GM06990 (cell line): ENCODE measurements around the gene PLB1.

Experiments
- DNase-seq: peaks from one replicate; pipeline ENCODE4 v3.0.0-alpha.2; 2011; ENCODE audit not compliant: insufficient read length; ENCODE audit errors: extremely low read depth
- H3K27me3 ChIP-seq: replicated peaks from 2 replicates; pipeline ENCODE4 v1.6.0; 2011; ENCODE audit warnings: low read length; ENCODE audit not compliant: control insufficient read depth, insufficient read depth
- H3K36me3 ChIP-seq: 2 replicates; pipeline ENCODE4 v1.5.1; 2011; ENCODE audit warnings: low read length; ENCODE audit not compliant: control insufficient read depth, insufficient read depth
- H3K4me3 ChIP-seq: replicated peaks from 2 replicates; pipeline ENCODE4 v1.5.1; 2011; ENCODE audit warnings: low read depth, mild to moderate bottlenecking, control low read depth, low read length
- TF ChIP-seq, protein P1 (sequence below): IDR thresholded peaks from 2 replicates; pipeline ENCODE4 v1.5.1; 2011; ENCODE audit warnings: low read length, control low read depth, mild to moderate bottlenecking, inconsistent platforms; ENCODE audit not compliant: insufficient read depth, poor library complexity, severe bottlenecking

Gene PLB1

DNA sequence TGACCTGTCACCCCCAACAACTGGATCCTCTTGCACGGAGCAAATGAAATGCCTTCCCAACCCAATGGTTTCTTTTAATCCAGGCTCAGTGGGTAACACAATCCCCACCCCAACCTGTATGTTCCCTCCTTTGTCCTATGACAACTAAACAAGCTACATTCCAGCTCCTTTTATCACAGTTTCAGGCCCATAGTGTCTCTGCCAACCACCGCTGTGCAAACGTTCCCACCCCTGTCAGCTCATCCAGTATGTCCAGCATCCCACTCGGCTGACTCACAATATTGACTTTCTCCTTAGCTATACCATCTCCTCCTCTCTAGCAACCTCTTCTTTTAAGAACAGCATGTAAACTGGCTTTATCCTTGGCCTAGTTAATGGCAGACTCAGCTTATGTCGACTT is 137.9 kb downstream of the PLB1 start:
- no peak for DNase-seq
- no peaks in the 10 kb centered on the region for H3K27me3 ChIP-seq
- no peak overlapping the region for H3K4me3 ChIP-seq
- H3K36me3 ChIP-seq: no peaks in the 10 kb centered on the region
- TF ChIP-seq, protein P1, sequence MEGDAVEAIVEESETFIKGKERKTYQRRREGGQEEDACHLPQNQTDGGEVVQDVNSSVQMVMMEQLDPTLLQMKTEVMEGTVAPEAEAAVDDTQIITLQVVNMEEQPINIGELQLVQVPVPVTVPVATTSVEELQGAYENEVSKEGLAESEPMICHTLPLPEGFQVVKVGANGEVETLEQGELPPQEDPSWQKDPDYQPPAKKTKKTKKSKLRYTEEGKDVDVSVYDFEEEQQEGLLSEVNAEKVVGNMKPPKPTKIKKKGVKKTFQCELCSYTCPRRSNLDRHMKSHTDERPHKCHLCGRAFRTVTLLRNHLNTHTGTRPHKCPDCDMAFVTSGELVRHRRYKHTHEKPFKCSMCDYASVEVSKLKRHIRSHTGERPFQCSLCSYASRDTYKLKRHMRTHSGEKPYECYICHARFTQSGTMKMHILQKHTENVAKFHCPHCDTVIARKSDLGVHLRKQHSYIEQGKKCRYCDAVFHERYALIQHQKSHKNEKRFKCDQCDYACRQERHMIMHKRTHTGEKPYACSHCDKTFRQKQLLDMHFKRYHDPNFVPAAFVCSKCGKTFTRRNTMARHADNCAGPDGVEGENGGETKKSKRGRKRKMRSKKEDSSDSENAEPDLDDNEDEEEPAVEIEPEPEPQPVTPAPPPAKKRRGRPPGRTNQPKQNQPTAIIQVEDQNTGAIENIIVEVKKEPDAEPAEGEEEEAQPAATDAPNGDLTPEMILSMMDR: no peak

DNA sequence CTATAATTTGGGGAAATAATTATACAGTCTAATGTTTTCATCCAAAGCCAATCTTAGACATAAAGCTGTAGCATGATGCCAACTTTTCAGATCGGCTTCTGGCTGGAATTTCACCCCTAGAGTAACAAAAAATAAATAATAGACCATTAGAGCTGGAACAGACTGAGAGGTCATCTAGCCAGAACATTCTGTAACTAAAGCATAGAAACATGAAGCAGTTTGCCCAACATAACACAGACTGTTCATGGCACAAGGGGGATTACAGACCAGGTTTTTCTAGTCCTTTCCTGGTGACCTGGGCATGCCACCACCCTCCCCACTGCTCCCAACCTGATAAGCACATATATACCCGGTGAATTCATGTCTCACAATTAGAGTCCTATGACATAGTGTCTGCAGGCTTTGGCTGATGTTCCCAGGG is 139.3 kb downstream of the PLB1 start:
- no peaks in the 10 kb centered on the region for H3K27me3 ChIP-seq
- no peak for DNase-seq
- TF ChIP-seq, protein P1: no peak
- no peaks in the 10 kb centered on the region for H3K36me3 ChIP-seq
- no peak overlapping the region for H3K4me3 ChIP-seq

DNA sequence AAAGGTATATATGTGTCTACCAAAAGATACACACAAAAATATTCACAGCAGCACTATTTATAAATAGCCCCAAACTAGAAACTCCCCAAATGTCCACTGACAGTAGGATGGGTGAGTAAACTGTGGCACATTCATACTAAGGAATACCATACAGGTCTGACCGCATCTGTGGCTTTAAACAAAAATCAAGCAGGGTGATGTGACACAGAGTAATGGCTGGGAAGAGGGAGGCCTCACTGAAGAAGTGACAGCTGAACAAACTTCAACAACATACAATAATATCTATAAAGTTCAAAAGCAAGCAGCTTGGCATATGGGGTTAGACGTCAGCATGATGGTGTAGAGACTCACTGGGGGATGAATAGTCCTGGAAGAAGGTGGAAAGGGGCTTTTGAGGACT is 140.6 kb downstream of the PLB1 start:
- no peak overlapping the region for H3K4me3 ChIP-seq
- no peak for DNase-seq
- H3K36me3 ChIP-seq: no peaks in the 10 kb centered on the region
- no peaks in the 10 kb centered on the region for H3K27me3 ChIP-seq
- TF ChIP-seq, protein P1: no peak

DNA sequence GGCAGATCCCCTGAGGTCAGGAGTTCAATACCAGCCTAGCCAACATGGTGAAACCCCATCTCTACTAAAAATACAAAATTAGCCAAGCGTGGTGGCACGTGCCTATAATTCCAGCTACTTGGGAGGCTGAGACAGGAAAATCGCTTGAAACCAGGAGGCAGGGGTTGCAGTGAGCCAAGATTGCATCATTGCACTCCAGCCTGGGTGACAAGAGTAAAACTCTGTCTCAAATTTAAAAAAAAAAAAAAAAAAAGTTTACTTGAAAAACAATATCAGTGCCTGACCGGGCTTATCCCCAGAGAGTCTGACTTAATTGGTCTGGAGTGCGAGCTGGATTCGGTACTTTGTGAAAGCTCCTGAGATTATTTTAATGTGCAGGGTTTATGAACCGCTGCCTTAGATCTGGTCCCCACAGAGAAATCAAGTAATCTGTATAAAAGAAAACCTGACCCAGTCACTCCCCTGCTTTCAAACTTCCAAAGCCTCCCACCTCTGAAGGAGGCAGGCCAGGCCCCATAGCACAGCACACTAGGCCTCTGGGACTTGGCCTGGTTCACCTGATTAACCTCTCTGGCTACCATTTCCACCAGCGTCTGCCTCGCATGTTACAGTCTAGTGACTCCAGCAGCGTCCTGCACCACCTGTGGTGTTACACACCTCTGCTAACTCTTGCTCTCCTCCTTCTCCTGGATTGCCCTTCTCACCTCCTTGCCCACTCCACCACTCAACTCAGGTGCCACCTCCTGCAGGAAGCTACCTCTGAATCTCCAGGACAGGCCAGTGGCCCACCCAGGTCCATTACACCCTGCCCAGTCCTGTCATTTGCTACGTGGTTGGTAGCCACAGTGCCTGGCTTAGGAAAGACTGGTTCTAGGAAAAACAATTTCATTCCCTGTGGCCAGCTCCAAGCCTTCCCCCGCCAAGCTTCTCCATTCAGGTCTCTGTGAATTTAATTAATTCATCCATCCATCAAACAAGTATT is 141.5 kb downstream of the PLB1 start:
- Histone ChIP-seq H3K4me3 (no peak overlapping the region), H3K27me3 (no peaks in the 10 kb centered on the region), H3K36me3 (no peaks in the 10 kb centered on the region)
- DNase-seq: no peak
- TF ChIP-seq, protein P1: no peak

DNA sequence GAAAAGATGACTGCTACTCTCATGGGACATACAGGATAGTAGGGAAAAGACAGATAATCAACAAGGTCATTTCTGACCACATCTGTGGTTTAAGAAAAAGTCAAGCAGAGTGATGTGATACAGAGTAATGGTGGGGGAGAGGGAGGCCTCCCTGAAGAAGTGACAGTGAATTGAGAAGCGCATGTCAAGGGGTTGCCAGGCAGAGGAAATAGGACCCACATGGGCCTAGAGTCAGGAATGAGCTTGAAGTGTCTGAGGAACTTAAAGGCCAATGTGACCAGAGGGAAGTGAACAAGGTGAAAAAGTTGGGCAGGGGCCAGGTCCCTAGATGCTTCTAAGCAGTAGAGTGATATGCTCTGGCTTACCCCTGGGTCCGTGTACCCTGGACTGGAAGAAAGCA is 142.2 kb downstream of the PLB1 start:
- Histone ChIP-seq H3K36me3 (no peaks in the 10 kb centered on the region), H3K27me3 (no peaks in the 10 kb centered on the region), H3K4me3 (no peak overlapping the region)
- TF ChIP-seq, protein P1: no peak
- DNase-seq: no peak
